DMS 273 (cell line): ENCODE measurements around the gene UTP25.

Experiments
- DNase-seq: peaks from one replicate; lab custom pipeline; 2025; ENCODE audit not compliant: unreplicated experiment; lab: John Stamatoyannopoulos, UW

The UTP25 gene

DNA sequence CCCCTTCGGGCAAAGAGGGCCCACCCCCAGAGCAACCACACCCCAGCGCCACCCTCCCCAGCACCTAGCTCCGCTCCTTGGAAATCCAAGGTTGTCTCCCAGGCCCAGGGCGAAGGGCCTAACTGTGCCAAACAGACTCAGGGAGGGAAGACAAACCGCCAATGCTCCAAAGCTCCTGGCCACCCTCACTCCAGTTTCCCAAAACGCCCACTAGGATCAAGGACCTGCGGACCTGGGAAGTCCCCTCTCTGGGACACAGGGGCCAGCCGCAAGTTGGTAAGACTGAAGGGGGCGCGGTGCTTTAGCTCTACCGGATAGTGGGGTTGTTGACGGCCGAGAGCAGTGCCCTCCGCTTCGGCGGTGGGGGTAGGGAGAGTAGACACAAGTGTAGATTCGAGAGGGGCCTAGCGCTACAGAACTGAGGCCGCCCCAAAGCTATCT, 22.4 kb upstream of the UTP25 start:
- no peak for DNase-seq

GRCh38 chr1:209805875-209806760, 21.7 kb upstream of the UTP25 start, which contains the start of gene IRF6:
IRF6 (minus strand) TSS chr1:209806142; CDS start chr1:209801413, 4,729 bp downstream.
- no peak for DNase-seq

- DNase-seq: peak; percentile 37
Measured at GRCh38 chr1:209807509-209807908, 20.3 kb upstream of the UTP25 start.

DNA sequence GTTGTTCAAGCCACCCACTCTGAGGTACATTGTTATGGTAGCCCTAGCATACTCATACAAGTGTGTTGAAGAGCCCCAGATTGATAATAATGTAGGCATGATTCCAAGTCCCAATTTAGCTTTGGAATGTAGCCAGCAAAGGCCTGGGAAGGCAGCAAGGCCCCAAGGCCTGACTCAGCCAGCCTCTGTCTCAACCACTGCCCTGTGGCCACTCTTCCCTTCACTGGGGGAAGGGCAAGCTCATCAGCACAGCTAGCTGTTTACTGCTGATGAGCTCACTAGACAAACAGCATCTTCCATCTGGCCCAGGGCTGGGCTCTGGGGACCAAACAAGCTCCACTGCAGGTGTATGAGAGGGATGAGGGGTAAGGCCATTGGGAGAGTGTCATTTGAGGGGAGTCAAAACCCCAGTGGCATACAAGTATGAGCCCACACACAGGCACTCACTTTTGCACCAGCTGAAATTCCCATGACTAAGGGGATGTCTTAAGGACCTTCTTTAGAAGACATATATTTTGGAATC, 19.7 kb upstream of the UTP25 start:
- peak; percentile 88 for DNase-seq

GRCh38 chr1:209809611-209810010, 18.2 kb upstream of the UTP25 start:
- no peak for DNase-seq

DNA sequence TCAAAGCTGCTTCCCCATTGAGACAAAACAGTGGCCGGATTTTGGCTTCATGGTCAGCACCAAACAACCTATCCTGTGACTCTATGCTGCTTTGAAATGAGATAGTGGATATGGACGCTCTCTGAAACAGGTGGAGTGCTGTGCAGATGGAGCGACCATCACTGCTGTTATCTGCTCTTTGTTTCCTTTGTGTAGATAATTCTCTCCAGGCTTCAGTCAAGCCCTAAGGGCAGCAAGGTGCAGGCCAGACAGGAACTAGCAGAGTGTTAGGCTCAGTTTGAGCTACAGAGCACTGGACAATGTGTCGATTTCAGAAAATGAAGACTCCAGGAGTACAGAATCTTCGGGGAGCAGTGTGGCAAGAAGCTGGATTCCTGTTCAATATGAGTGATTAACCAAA, 17.0 kb upstream of the UTP25 start:
- no peak for DNase-seq

DNA sequence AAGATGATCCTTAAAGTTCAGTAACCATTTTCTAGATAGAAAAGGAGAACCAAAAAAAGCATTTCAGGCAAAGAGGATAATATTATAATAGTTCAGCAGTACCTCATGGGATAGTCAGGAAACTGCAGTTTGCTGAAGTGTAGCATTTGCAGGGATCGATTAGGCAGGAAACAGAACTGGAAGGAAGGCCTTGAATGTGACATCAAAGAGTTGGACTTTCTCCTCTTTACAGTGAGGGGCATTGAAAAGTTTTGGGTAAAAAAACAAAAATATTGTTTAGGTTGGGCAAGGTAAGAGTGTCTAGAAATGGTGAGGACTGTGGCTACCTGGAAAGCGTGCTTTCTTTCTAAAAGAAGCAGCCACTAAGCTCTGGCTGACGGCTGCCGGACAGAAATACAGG, 13.9 kb upstream of the UTP25 start:
- no peak for DNase-seq

DNA sequence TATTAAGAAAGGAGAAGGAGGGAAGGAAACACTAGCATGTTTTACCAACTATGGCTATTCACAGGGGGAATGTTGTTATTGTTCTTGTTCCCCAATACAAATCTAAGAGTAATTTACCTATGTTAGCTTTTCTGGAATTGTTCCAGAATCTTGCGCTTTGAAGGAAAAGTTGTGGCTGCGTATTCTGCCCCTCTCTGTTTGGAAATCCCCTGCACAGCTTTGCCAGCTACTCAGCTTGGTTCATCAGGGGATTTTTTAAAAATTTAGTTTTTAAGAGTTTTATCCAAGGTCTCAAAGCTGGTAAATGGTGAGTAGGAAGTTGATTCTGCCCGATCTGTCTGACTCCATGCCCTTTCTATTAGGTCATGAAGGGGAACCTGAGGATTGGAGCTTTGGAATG, 12.3 kb upstream of the UTP25 start:
- no peak for DNase-seq

GRCh38 chr1:209815931-209816341, 11.8 kb upstream of the UTP25 start:
- DNase-seq: peak; percentile 82

DNA sequence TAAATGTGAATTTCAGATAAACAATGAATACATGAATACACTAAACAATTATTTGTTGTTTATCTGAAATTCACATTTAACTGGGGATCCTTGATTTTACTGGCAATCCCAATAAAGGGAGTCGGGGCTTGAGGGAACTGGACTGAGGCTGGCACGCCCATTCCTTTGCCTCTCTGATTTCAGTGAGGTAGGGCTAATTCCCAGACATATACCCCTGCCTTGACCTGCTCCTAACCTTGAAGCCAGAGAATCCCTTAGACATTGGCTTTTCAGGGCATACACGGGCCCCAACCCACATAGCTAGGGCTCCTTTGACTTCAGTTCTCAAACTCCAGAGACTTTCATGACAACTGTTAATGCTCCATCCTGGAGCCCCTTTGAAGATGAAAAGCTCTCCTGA, 10.8 kb upstream of the UTP25 start:
- no peak for DNase-seq

- DNase-seq: no peak
Measured at GRCh38 chr1:209817691-209818090, 10.1 kb upstream of the UTP25 start.

GRCh38 chr1:209819058-209819457, 8.7 kb upstream of the UTP25 start:
- DNase-seq: no peak

DNA sequence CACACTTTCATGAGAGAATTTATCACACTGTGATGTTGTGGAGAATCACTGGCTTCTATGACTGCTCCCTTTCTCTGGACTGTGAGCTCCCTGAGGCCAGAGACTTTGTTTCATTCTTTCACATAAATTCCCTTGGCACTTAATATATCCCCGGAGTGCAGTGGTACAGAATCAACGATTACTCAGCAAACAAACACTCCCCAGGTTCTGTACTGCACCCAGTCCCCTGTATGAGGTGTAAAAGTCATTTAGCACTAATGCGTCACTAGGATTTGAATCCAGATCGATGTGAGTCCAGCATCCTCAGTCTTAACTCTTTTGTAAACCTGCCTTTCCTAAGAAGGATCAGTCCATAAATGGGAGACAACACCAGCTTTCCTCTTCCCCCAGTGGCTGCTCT, 6.8 kb upstream of the UTP25 start:
- no peak for DNase-seq

DNA sequence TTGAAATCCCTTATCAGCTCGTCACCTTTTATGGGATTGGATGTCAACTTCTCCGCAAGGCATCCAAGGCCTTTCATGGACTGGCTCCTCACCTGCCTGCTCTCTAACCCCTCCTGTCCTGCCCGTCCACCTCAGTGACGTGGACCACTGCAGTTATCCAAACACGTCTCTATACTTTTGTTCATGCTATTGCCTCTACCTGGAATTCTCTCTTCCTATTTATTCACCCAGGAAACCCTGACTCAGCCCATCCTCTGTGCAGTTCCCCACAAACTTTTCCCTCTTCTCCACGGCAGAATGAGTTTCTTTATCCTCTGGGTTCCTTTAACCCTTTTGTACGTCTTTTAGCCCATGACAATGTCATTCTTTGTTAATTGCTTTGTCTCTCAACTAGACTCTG, 5.1 kb upstream of the UTP25 start:
- DNase-seq: no peak

- peak; percentile 79 for DNase-seq
Measured at GRCh38 chr1:209823143-209824041, 4.4 kb upstream of the UTP25 start.

- DNase-seq: peak; percentile 86
Measured at GRCh38 chr1:209825591-209826434, 2.0 kb upstream of the UTP25 start.

DNA sequence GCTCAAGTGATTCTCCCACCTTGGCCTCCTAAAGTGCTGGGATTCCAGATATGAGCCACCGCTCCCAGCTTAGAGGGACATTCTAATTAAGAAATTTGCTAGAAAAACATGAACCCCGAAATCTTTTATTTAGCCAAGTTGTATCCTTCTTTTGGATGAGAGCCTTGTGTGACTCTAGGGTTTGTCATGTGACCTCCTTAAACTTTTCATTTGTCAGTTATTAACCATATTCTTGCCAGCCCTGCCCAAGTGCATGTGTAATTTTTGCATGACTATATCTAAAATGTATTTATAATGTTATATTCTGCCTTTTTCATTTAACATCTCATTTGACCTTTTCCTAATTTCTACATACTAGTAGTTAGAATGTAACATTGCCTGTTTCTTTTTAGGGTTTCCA, 1.9 kb downstream of the UTP25 start:
- DNase-seq: no peak

DNA sequence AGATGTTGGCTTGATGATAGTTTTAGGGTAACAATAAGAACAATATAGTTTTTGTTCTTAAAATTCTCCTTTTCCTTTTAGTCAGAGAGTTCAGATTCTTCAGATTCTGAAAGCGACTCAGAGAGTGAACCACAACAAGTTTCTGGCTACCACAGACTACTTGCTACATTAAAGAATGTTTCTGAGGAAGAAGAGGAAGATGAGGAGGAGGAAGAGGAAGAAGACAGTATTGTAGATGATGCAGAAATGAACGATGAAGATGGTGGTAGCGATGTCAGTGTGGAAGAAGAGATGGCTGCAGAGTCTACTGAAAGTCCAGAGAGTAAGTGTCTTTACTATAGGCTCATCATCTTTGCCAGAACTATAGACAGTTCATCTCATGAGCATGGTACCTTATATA, 3.0 kb downstream of the UTP25 start:
- no peak for DNase-seq

GRCh38 chr1:209831615-209832014, 3.8 kb downstream of the UTP25 start:
- no peak for DNase-seq

DNA sequence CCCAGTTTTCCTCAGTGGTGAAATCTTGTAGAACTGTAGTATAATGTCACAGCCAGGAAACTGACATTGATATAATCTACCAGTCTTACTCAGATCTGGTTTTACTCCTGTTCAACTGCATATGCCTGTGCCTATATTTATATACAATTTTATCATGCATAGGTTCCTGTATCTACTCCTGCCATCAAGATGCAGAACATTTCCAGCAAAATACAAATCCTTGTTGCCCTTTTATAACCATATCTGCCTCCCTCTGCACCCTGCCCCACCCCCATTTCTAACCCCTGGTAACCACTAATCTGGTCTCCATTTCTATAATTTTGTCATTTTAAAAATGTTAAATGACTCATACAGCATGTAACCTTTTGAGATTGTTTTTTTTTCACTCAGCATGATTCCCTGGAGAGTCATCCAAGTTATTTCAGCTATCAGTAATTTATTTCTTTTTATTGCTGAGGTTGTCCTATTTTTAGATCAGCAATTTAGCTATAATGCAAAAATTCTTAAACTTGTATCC, 8.1 kb downstream of the UTP25 start:
- DNase-seq: no peak
